ENCODE data around the gene TCF12.
A peak's percentile ranks its signal among the peaks of the same experiment; 100 is the strongest.

The TCF12 gene

GRCh38 chr15:56887782-56888438 lies 30.5 kb upstream of the TCF12 start:
- no peaks in the 10 kb centered on the region for H3K79me2 ChIP-seq (ENCODE audit: insufficient read depth, low read length)
- H3K4me2 ChIP-seq (ENCODE audit: low read length), result peak overlapping the region; percentile 93

DNA sequence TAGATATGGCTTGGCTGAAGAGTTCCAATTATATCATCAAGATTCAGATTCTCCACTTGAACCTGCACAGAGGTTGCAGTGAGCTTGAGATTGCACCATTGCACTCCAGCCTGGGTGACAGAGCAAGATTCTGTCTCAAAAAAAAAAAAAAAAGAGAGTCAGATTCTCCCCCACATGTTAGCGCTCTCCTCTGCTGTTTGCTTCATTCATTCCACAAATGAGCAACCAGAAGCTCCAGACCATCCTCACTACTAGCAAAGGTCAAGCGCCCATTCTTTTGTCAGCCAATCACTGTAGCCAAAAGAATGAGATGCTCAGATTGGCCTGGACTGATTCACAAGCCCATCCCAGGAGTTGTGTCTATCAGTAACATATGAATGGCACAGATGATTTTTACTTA lies 28.4 kb upstream of the TCF12 start:
- peaks cover 35% of the 10 kb centered on the region for H3K4me1 ChIP-seq (ENCODE audit: insufficient read depth, low read length, severe bottlenecking)
- H3K9me3 ChIP-seq (ENCODE audit: low read length), result no peaks in the 10 kb centered on the region
- no peaks in the 10 kb centered on the region for H3K27me3 ChIP-seq (ENCODE audit: insufficient read depth, low read length)
- no peak overlapping the region for H3K4me3 ChIP-seq (ENCODE audit: low read depth, low read length, poor library complexity, severe bottlenecking)
- no peaks in the 10 kb centered on the region for H3K79me2 ChIP-seq (ENCODE audit: insufficient read depth, low read length)
- H2AFZ ChIP-seq (ENCODE audit: low read length), result no peak overlapping the region
- no peak overlapping the region for H3K27ac ChIP-seq (ENCODE audit: low read depth, low read length, poor library complexity, severe bottlenecking)
- no peaks in the 10 kb centered on the region for H3K36me3 ChIP-seq (ENCODE audit: insufficient read depth, low read length)
- no peak overlapping the region for H3K9ac ChIP-seq (ENCODE audit: low read length)
- peaks cover 3% of the 10 kb centered on the region; the same call in 1 of the 2 replicates for H3F3A ChIP-seq (ENCODE audit: insufficient read depth, low read length)
- H3K4me2 ChIP-seq (ENCODE audit: low read length), result no peak overlapping the region
- no peaks in the 10 kb centered on the region for H3K9me2 ChIP-seq (ENCODE audit: low read depth, low read length)
- TF ChIP-seq, protein P1, sequence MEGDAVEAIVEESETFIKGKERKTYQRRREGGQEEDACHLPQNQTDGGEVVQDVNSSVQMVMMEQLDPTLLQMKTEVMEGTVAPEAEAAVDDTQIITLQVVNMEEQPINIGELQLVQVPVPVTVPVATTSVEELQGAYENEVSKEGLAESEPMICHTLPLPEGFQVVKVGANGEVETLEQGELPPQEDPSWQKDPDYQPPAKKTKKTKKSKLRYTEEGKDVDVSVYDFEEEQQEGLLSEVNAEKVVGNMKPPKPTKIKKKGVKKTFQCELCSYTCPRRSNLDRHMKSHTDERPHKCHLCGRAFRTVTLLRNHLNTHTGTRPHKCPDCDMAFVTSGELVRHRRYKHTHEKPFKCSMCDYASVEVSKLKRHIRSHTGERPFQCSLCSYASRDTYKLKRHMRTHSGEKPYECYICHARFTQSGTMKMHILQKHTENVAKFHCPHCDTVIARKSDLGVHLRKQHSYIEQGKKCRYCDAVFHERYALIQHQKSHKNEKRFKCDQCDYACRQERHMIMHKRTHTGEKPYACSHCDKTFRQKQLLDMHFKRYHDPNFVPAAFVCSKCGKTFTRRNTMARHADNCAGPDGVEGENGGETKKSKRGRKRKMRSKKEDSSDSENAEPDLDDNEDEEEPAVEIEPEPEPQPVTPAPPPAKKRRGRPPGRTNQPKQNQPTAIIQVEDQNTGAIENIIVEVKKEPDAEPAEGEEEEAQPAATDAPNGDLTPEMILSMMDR (IDR thresholded peaks at IDR 0.05; ENCODE audit: low read length), result no peak
- TF ChIP-seq EZH2 (IDR thresholded peaks at IDR 0.05; ENCODE audit: borderline replicate concordance, low read length), result no peak
- H4K20me1 ChIP-seq (ENCODE audit: insufficient read depth, low read length), result no peaks in the 10 kb centered on the region

More at GRCh38 chr15:56887782-56888438, 30.5 kb upstream of the TCF12 start:
- Histone ChIP-seq H3F3A (ENCODE audit: insufficient read depth, low read length) (peaks cover 3% of the 10 kb centered on the region; the same call in 1 of the 2 replicates), H4K20me1 (ENCODE audit: insufficient read depth, low read length) (no peaks in the 10 kb centered on the region), H3K27me3 (ENCODE audit: insufficient read depth, low read length) (no peaks in the 10 kb centered on the region), H3K9me3 (ENCODE audit: low read length) (no peaks in the 10 kb centered on the region), H3K4me1 (ENCODE audit: insufficient read depth, low read length, severe bottlenecking) (peaks cover 41% of the 10 kb centered on the region), H3K27ac (ENCODE audit: low read depth, low read length, poor library complexity, severe bottlenecking) (peak overlapping the region; percentile 81), H3K9ac (ENCODE audit: low read length) (peak overlapping the region; percentile 77), H3K36me3 (ENCODE audit: insufficient read depth, low read length) (no peaks in the 10 kb centered on the region), H2AFZ (ENCODE audit: low read length) (peak overlapping the region; percentile 47; the same call in 1 of the 2 replicates), H3K4me3 (ENCODE audit: low read depth, low read length, poor library complexity, severe bottlenecking) (peak overlapping the region; percentile 63), H3K9me2 (ENCODE audit: low read depth, low read length) (no peaks in the 10 kb centered on the region)
- TF ChIP-seq, protein P1 (IDR thresholded peaks at IDR 0.05; ENCODE audit: low read length), result no peak
- no peak for TF ChIP-seq EZH2 (IDR thresholded peaks at IDR 0.05; ENCODE audit: borderline replicate concordance, low read length)

DNA sequence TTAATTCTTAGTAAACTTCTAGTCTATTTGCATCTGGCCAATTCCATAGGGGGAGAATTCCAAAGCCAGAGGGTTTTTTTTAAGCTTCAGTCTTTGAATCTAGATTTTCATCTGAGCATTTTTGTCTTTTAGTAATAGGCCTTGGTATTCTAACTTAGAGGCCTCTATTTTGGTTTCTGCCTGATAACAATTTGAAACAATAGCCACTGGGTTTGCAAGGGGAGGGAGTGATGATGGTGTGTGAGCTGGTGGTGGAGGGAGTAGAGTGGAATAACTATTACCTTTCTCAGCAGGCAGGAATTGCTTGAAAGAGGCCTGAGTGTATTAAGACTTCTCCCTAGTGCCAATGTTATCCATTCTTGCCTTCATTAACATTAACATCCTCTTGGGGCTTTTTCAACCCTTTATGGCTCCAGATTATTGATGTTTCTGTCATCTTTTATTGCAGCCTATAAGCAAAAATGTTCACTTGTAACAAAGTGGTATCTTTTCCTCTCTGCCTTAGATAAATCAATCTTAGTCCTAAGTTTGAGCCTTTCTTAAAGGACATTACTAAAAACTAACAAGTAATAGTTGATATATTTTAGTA lies 26.5 kb upstream of the TCF12 start:
- Histone ChIP-seq H2AFZ (ENCODE audit: low read length) (no peak overlapping the region), H3K36me3 (ENCODE audit: insufficient read depth, low read length) (no peaks in the 10 kb centered on the region), H3K79me2 (ENCODE audit: insufficient read depth, low read length) (no peaks in the 10 kb centered on the region), H4K20me1 (ENCODE audit: insufficient read depth, low read length) (no peaks in the 10 kb centered on the region), H3K9me3 (ENCODE audit: low read length) (no peaks in the 10 kb centered on the region), H3K9ac (ENCODE audit: low read length) (no peak overlapping the region), H3K27me3 (ENCODE audit: insufficient read depth, low read length) (no peaks in the 10 kb centered on the region), H3K4me2 (ENCODE audit: low read length) (no peak overlapping the region), H3K9me2 (ENCODE audit: low read depth, low read length) (no peaks in the 10 kb centered on the region), H3K4me3 (ENCODE audit: low read depth, low read length, poor library complexity, severe bottlenecking) (no peak overlapping the region), H3K27ac (ENCODE audit: low read depth, low read length, poor library complexity, severe bottlenecking) (no peak overlapping the region), H3F3A (ENCODE audit: insufficient read depth, low read length) (no peaks in the 10 kb centered on the region; the same call in 1 of the 2 replicates), H3K4me1 (ENCODE audit: insufficient read depth, low read length, severe bottlenecking) (peaks cover 19% of the 10 kb centered on the region)
- no peak for TF ChIP-seq EZH2 (IDR thresholded peaks at IDR 0.05; ENCODE audit: borderline replicate concordance, low read length)
- TF ChIP-seq, protein P1 (IDR thresholded peaks at IDR 0.05; ENCODE audit: low read length), result no peak
